Measurements from ENCODE around the gene DOCK9.
"Not testable (repeated sequence)": the region's sequence is repeated elsewhere in the genome, so short reads cannot be mapped to it uniquely, and the experiment has no call there.

The DOCK9 gene

GRCh38 chr13:98820744-98821371 is 157.0 kb downstream of the DOCK9 start:
- no peak for DNase-seq (ENCODE audit: low read depth)
- no peak overlapping the region for H3K4me3 ChIP-seq (ENCODE audit: low read depth, low read length)

- no peak overlapping the region for H3K4me3 ChIP-seq (ENCODE audit: low read depth, low read length)
- DNase-seq (ENCODE audit: low read depth): no peak
Observed at GRCh38 chr13:98820300-98820699, 157.6 kb downstream of the DOCK9 start.

GRCh38 chr13:98819382-98820010 is 158.4 kb downstream of the DOCK9 start:
- no peak for DNase-seq (ENCODE audit: low read depth)
- no peak overlapping the region for H3K4me3 ChIP-seq (ENCODE audit: low read depth, low read length)

- H3K4me3 ChIP-seq (ENCODE audit: low read depth, low read length): no peak overlapping the region
- no peak for DNase-seq (ENCODE audit: low read depth)
Observed at GRCh38 chr13:98816406-98816805, 161.5 kb downstream of the DOCK9 start.

GRCh38 chr13:98813993-98814392 is 163.9 kb downstream of the DOCK9 start:
- DNase-seq (ENCODE audit: low read depth): no peak
- H3K4me3 ChIP-seq (ENCODE audit: low read depth, low read length): no peak overlapping the region

GRCh38 chr13:98812186-98812790 is 165.6 kb downstream of the DOCK9 start:
- not testable (repeated sequence) for DNase-seq (ENCODE audit: low read depth); H3K4me3 ChIP-seq (ENCODE audit: low read depth, low read length)

GRCh38 chr13:98810746-98811145 is 167.1 kb downstream of the DOCK9 start:
- no peak overlapping the region for H3K4me3 ChIP-seq (ENCODE audit: low read depth, low read length)
- no peak for DNase-seq (ENCODE audit: low read depth)

- DNase-seq (ENCODE audit: low read depth): no peak
- no peak overlapping the region for H3K4me3 ChIP-seq (ENCODE audit: low read depth, low read length)
Observed at GRCh38 chr13:98809345-98809777, 168.5 kb downstream of the DOCK9 start.

- no peak for DNase-seq (ENCODE audit: low read depth)
- no peak overlapping the region for H3K4me3 ChIP-seq (ENCODE audit: low read depth, low read length)
Observed at GRCh38 chr13:98807774-98808173, 170.1 kb downstream of the DOCK9 start.

- DNase-seq (ENCODE audit: low read depth): no peak
- no peak overlapping the region for H3K4me3 ChIP-seq (ENCODE audit: low read depth, low read length)
Observed at GRCh38 chr13:98804336-98804855, 173.5 kb downstream of the DOCK9 start.

- DNase-seq (ENCODE audit: low read depth): no peak
- no peak overlapping the region for H3K4me3 ChIP-seq (ENCODE audit: low read depth, low read length)
Observed at GRCh38 chr13:98803921-98804320, 173.9 kb downstream of the DOCK9 start.

GRCh38 chr13:98803111-98803561 is 174.7 kb downstream of the DOCK9 start:
- no peak for DNase-seq (ENCODE audit: low read depth)
- H3K4me3 ChIP-seq (ENCODE audit: low read depth, low read length): no peak overlapping the region

- no peak overlapping the region for H3K4me3 ChIP-seq (ENCODE audit: low read depth, low read length)
- DNase-seq (ENCODE audit: low read depth): no peak
Observed at GRCh38 chr13:98802559-98802958, 175.3 kb downstream of the DOCK9 start.

GRCh38 chr13:98801626-98802418 is 176.0 kb downstream of the DOCK9 start:
- no peak overlapping the region for H3K4me3 ChIP-seq (ENCODE audit: low read depth, low read length)
- DNase-seq (ENCODE audit: low read depth): no peak

- no peak overlapping the region for H3K4me3 ChIP-seq (ENCODE audit: low read depth, low read length)
- no peak for DNase-seq (ENCODE audit: low read depth)
Observed at GRCh38 chr13:98800078-98800477, 177.8 kb downstream of the DOCK9 start.

- peak; percentile 84 for DNase-seq (ENCODE audit: low read depth)
- no peak overlapping the region for H3K4me3 ChIP-seq (ENCODE audit: low read depth, low read length)
Observed at GRCh38 chr13:98798849-98799645, 178.8 kb downstream of the DOCK9 start.

GRCh38 chr13:98797456-98797855 is 180.4 kb downstream of the DOCK9 start:
- no peak overlapping the region for H3K4me3 ChIP-seq (ENCODE audit: low read depth, low read length)

GRCh38 chr13:98796798-98797197 is 181.1 kb downstream of the DOCK9 start:
- DNase-seq (ENCODE audit: low read depth): no peak
- H3K4me3 ChIP-seq (ENCODE audit: low read depth, low read length): no peak overlapping the region

More at GRCh38 chr13:98797456-98797855, 180.4 kb downstream of the DOCK9 start:
- no peak for DNase-seq (ENCODE audit: low read depth)

GRCh38 chr13:98796191-98796590 is 181.7 kb downstream of the DOCK9 start:
- DNase-seq (ENCODE audit: low read depth): no peak
- no peak overlapping the region for H3K4me3 ChIP-seq (ENCODE audit: low read depth, low read length)
